GM19328 (cell line): Measurements from ENCODE around the gene PTX4.

Experiments
- ATAC-seq: cut with Tn5 transposase; IDR thresholded peaks from one replicate; pipeline ENCODE4 v1.9.1; 2021; ENCODE audit warnings: mild to moderate bottlenecking, moderate library complexity; ENCODE audit not compliant: unreplicated experiment

PTX4 gene

GRCh38 chr16:1488619-1489018, at the start of gene PTX4:
Gene PTX4 (minus strand): TSS chr16:1488944. CDS start chr16:1488909, 35 bp downstream.
- no peak for ATAC-seq

GRCh38 chr16:1537763-1538289, 49.1 kb upstream of the PTX4 start:
- ATAC-seq = no peak

- ATAC-seq = no peak
Observed at GRCh38 chr16:1537138-1537577, 48.4 kb upstream of the PTX4 start.

GRCh38 chr16:1536601-1537000, 47.9 kb upstream of the PTX4 start:
- ATAC-seq = no peak

- ATAC-seq = no peak
Observed at GRCh38 chr16:1535391-1536291, 46.9 kb upstream of the PTX4 start.

- no peak for ATAC-seq
Observed at GRCh38 chr16:1534021-1535020, 45.6 kb upstream of the PTX4 start.

- ATAC-seq = no peak
Observed at GRCh38 chr16:1533443-1533951, 44.8 kb upstream of the PTX4 start, which contains the start of gene TMEM204. Gene TMEM204 (plus strand): TSS chr16:1533666. CDS start chr16:1534276, 610 bp downstream.

GRCh38 chr16:1532771-1533170, 44.0 kb upstream of the PTX4 start:
- ATAC-seq = no peak

GRCh38 chr16:1532081-1532760, 43.5 kb upstream of the PTX4 start:
- no peak for ATAC-seq

GRCh38 chr16:1531638-1531910, 42.8 kb upstream of the PTX4 start:
- no peak for ATAC-seq

- ATAC-seq = no peak
Observed at GRCh38 chr16:1530883-1531637, 42.3 kb upstream of the PTX4 start.

GRCh38 chr16:1530349-1530882, 41.7 kb upstream of the PTX4 start:
- no peak for ATAC-seq

- no peak for ATAC-seq
Observed at GRCh38 chr16:1528921-1529537, 40.3 kb upstream of the PTX4 start.

- no peak for ATAC-seq
Observed at GRCh38 chr16:1527836-1528811, 39.4 kb upstream of the PTX4 start.

GRCh38 chr16:1526608-1527555, 38.1 kb upstream of the PTX4 start:
- no peak for ATAC-seq

GRCh38 chr16:1525871-1526607, 37.3 kb upstream of the PTX4 start:
- no peak for ATAC-seq
